ENCODE results near the gene STARD3. TPM values are rescaled to one million over a fixed set of nuclear protein-coding genes. Genes with fewer than 3 reads are reported as not detected.

The STARD3 gene
- polyA plus RNA-seq, 1 experiment: 43.3 TPM

- Histone ChIP-seq H3K27ac (ENCODE audit: low read depth, low read length) (no peak overlapping the region), H3K4me3 (ENCODE audit: low read depth, low read length) (no peak overlapping the region), H3K27me3 (ENCODE audit: control insufficient read depth, insufficient read depth, low read length) (no peaks in the 10 kb centered on the region), H3K9me3 (ENCODE audit: control insufficient read depth, insufficient read depth, low read length) (no peaks in the 10 kb centered on the region; the same call in 1 of the 2 replicates)
- CTCF ChIA-PET: interaction anchor here (0.9 kb wide), 1 partner anchor 38 kb away, joined by 5 read pairs; no protein-coding TSS in a partner anchor
- TF ChIP-seq CTCF (IDR thresholded peaks at IDR 0.05; ENCODE audit: low read depth, low read length): no peak
- POLR2A ChIA-PET: no interaction called here
- DNase-seq (ENCODE audit: low read depth, low spot score): no peak
These were observed 22.5 kb downstream of the STARD3 start for GRCh38 chr17:39659279-39660010.

GRCh38 chr17:39660011-39660360 is 23.0 kb downstream of the STARD3 start:
- POLR2A ChIA-PET: no interaction called here
- Histone ChIP-seq H3K27ac (ENCODE audit: low read depth, low read length) (no peak overlapping the region), H3K9me3 (ENCODE audit: control insufficient read depth, insufficient read depth, low read length) (no peaks in the 10 kb centered on the region; the same call in 1 of the 2 replicates), H3K27me3 (ENCODE audit: control insufficient read depth, insufficient read depth, low read length) (no peaks in the 10 kb centered on the region), H3K4me3 (ENCODE audit: low read depth, low read length) (no peak overlapping the region)
- CTCF ChIA-PET: interaction anchor here (0.9 kb wide), 1 partner anchor 38 kb away, joined by 5 read pairs; no protein-coding TSS in a partner anchor
- no peak for TF ChIP-seq CTCF (IDR thresholded peaks at IDR 0.05; ENCODE audit: low read depth, low read length)
- no peak for DNase-seq (ENCODE audit: low read depth, low spot score)

- Histone ChIP-seq H3K27ac (ENCODE audit: low read depth, low read length) (no peak overlapping the region), H3K27me3 (ENCODE audit: control insufficient read depth, insufficient read depth, low read length) (peaks cover 2% of the 10 kb centered on the region), H3K9me3 (ENCODE audit: control insufficient read depth, insufficient read depth, low read length) (no peaks in the 10 kb centered on the region; the same call in 1 of the 2 replicates), H3K4me3 (ENCODE audit: low read depth, low read length) (no peak overlapping the region)
- ChIA-PET CTCF (interaction anchor here (0.9 kb wide), 1 partner anchor 39 kb away, joined by 5 read pairs; no protein-coding TSS in a partner anchor), POLR2A (interaction anchor here (0.6 kb wide), 1 partner anchor 11 kb away, joined by 4 read pairs; no protein-coding TSS in a partner anchor)
- no peak for TF ChIP-seq CTCF (IDR thresholded peaks at IDR 0.05; ENCODE audit: low read depth, low read length)
- DNase-seq (ENCODE audit: low read depth, low spot score): no peak
These were observed 23.7 kb downstream of the STARD3 start for GRCh38 chr17:39660397-39661385.

- Histone ChIP-seq H3K27me3 (ENCODE audit: control insufficient read depth, insufficient read depth, low read length) (peaks cover 9% of the 10 kb centered on the region), H3K4me3 (ENCODE audit: low read depth, low read length) (no peak overlapping the region), H3K9me3 (ENCODE audit: control insufficient read depth, insufficient read depth, low read length) (no peaks in the 10 kb centered on the region; the same call in 1 of the 2 replicates), H3K27ac (ENCODE audit: low read depth, low read length) (no peak overlapping the region)
- no peak for DNase-seq (ENCODE audit: low read depth, low spot score)
- POLR2A ChIA-PET: interaction anchor here (0.6 kb wide), 1 partner anchor 12 kb away, joined by 4 read pairs; no protein-coding TSS in a partner anchor
- no peak for TF ChIP-seq CTCF (IDR thresholded peaks at IDR 0.05; ENCODE audit: low read depth, low read length)
- CTCF ChIA-PET: no interaction called here
These were observed 25.0 kb downstream of the STARD3 start for GRCh38 chr17:39661744-39662541.

Data from AG04450 (cell line).